HG02763 (cell line): ENCODE results near the gene TBXAS1.
A peak's percentile ranks its signal among the peaks of the same experiment; 100 is the strongest.

Experiments
- ATAC-seq: cut with Tn5 transposase; IDR thresholded peaks from one replicate; pipeline ENCODE4 v1.9.1; 2021; ENCODE audit warnings: mild to moderate bottlenecking, moderate library complexity; ENCODE audit not compliant: unreplicated experiment

TBXAS1 gene

DNA sequence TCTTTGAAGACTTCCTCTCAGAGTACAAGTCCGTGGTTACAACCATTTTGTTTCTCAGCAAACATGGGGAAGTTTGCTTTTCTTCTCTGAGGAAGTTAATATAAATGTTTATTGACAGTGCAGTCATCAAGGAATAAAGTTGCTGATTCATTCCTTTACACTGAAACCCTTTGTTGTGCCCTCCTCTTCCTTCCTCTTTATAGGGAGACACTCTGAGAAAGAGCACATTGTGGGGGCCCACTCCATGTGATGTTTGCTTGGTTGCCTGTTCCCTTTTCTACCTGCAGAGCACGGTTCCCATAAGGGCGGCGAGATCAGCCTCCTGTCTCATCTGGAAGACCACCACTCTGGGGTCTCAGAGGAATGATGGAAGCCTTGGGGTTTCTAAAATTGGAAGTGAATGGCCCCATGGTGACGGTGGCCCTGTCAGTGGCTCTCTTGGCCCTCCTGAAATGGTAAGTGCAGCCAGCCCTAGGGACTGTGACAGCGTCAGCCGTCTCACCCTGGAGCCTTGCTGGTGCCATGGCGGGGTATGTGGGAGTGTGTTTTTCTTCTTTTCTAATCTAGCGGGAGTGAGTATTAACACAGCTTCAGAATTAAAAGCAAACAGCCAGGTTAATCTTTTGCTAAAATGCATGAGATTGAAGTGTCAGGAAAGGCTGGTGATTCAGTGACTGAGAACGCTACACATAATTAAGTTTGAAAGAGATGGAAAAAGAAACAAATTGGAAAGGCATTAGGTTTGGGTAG lies at the start of gene TBXAS1:
TBXAS1 (plus strand) TSS at position 240 of the 750 bp plus-strand sequence; CDS start at position 367, 127 bp downstream.
- peak; percentile 49 for ATAC-seq

- no peak for ATAC-seq
Observed at GRCh38 chr7:139782932-139783331, 46.1 kb upstream of the TBXAS1 start.

DNA sequence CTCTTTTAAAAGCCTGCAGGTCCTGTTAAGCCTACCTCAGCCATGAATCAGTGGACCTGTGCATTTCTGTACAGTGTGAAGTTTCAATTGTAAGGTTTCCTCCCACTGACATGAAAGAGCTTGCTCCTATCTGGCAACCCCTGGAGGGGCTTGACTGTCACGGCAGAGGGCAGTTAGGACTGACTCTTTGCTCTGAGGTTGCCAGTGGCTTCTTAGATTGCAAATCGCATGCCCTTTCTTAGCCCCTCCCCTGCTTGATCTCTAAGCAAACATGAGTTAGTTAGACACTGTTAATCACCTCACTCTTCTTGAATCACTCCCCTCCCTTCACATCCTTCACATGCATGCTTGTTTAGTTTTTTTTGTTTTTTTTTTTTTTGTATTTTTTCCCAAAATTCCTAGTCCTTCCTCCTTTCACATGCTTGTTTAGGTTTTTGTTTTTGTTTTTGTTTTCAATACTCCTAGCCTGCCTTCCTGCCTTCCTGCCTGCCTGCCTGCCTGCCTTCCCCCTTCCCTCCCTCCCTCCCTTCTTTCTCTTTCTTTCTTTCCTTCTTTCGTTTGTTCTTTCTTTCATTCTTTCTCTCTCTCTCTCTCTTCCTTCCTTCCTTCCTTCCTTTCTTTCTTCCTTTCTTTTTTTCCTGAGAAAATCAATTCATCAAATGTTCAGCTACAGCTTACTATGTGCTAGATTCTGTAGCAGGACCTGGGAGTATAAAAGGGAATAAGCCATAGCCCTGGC lies 45.2 kb upstream of the TBXAS1 start:
- no peak for ATAC-seq

GRCh38 chr7:139784648-139785047 lies 44.4 kb upstream of the TBXAS1 start:
- ATAC-seq, result no peak

- ATAC-seq, result no peak
Observed at GRCh38 chr7:139791316-139791715, 37.7 kb upstream of the TBXAS1 start.

DNA sequence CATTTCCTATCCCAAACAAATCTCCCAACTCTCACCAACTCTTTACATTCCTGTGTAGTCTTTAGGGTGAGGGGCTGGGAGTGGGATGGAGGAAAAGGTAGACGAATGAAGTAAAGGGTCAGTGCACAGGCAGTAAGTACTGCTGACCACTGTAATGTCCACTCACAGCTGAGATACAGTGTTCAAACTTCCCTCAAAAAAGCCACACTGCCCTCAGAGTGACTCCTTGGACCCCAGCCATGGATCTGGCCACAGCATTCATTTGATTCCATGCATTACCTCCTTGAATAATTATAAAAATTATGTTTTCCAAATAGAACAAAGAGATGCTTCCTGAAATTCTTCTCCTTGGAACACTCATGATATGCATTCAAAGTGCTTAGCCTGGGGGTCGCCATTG lies 31.5 kb upstream of the TBXAS1 start:
- no peak for ATAC-seq

GRCh38 chr7:139798221-139798620 lies 30.8 kb upstream of the TBXAS1 start:
- peak; percentile 60 for ATAC-seq

GRCh38 chr7:139798892-139799291 lies 30.2 kb upstream of the TBXAS1 start:
- no peak for ATAC-seq

- no peak for ATAC-seq
Observed at GRCh38 chr7:139799586-139799985, 29.5 kb upstream of the TBXAS1 start.

DNA sequence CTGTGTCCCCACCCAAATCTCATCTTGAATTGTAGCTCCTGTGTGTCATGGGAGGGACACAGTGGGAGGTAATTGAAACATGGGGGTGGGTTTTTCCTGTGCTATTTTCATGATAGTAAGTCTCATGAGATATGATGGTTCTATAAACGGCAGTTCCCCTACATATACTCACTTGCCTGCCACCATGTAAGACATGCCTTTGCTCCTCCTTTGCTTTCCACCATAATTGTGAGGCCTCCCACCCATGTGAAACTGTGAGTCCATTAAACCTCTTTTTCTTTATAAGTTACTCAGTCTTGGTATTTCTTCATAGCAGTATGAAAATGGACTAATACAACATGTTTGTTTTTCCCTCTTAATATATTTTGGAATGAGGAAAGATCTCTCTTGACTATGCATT lies 24.5 kb upstream of the TBXAS1 start:
- no peak for ATAC-seq

DNA sequence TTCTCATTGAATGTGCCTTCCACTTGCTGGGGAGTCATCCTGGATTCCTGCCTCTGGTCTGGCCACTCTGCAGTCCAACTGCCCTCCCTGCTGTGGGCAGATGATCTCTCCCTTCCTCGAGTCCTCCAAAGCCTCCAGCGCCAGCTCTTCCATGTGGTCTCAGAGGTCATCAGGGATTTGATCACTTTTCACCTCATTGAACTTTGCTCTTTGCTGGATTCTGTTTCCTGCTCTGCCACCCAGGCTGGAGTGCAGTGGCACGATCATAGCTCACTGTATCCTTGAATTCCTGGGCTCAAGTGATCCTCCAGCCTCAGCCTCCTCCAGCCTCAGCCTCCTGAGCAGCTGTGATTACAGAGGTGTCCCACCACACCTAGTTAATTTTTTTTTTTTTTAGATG lies 22.1 kb upstream of the TBXAS1 start:
- ATAC-seq, result no peak

DNA sequence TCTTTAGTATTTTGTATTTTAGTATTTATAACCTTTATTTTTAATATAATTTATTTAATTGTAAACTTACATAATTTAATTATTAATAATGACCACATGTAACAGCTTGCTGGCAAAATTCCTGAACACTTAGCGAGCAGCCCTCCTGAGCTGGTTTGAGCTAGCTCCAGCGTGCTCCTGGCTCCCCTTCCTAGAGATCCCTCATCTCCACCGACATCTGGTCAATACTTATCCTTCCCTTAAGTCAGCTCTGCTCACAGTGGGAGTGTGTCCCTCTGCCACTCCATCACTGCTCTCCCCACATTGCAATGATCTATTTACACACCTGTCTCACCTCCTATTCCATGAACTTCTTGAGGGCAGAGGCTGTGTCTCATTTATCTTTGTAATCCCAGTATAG lies 20.6 kb upstream of the TBXAS1 start:
- no peak for ATAC-seq

GRCh38 chr7:139808846-139809442 lies 20.1 kb upstream of the TBXAS1 start:
- no peak for ATAC-seq

DNA sequence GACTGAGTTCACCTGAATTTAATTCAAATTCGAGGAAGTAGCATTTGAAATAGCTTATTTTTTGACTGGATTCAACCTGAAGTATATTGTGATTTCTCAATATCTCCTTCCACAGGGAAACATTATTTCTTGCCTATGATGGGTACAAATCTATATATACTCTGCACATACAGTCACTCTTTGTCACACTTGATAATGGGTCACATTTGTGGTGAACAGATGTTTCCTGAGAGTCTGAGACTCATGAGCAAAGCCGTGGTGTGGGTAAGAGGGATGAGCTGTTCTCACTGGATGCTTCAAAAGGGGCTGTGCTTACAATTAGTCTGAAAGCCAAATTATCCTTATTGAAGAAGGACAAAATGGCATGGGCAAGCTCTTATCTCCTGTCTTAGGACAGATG lies 18.0 kb upstream of the TBXAS1 start:
- no peak for ATAC-seq

GRCh38 chr7:139813151-139813550 lies 15.9 kb upstream of the TBXAS1 start:
- ATAC-seq, result no peak

GRCh38 chr7:139813689-139814088 lies 15.4 kb upstream of the TBXAS1 start:
- no peak for ATAC-seq

DNA sequence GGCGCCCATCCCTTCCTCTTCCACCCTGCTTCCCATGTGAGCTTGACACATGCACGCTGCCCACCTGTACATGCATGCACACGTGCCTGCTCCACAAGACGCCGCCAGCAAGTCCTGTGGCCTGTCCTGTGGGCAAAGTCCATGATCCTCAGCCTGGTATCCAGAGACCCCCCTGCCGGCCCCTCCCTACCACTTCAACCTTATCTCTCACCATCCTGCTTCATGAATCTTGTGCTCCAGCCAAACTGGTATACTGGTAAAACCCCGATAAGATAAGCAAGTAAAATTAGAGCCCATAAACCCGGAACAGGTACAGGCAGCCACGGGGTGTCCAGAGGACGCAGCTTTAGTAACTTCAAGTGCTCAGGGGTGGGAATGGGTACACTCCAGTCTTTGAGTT lies 11.8 kb upstream of the TBXAS1 start:
- no peak for ATAC-seq

- ATAC-seq, result no peak
Observed at GRCh38 chr7:139820089-139820488, 9.0 kb upstream of the TBXAS1 start.

- no peak for ATAC-seq
Observed at GRCh38 chr7:139821349-139822105, 7.5 kb upstream of the TBXAS1 start.

DNA sequence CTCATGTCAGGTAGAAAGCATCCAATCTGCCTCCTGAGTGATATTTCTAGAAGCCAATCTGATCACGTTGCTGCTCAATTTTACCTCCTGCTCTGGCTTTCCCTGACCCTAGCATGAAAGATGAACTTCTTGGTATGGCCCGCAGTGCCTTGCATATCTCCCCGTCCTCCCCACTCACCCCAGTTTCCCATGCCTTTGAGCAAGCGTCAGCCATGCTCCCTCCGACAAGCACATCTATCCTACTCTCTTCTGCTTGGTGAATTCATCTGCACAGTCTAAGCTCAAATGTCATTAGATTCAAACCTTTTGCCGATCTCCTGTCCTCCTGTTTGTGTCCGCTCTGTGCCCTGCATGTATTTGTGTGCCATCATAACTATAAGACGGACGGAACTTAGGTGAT lies 6.2 kb upstream of the TBXAS1 start:
- no peak for ATAC-seq

DNA sequence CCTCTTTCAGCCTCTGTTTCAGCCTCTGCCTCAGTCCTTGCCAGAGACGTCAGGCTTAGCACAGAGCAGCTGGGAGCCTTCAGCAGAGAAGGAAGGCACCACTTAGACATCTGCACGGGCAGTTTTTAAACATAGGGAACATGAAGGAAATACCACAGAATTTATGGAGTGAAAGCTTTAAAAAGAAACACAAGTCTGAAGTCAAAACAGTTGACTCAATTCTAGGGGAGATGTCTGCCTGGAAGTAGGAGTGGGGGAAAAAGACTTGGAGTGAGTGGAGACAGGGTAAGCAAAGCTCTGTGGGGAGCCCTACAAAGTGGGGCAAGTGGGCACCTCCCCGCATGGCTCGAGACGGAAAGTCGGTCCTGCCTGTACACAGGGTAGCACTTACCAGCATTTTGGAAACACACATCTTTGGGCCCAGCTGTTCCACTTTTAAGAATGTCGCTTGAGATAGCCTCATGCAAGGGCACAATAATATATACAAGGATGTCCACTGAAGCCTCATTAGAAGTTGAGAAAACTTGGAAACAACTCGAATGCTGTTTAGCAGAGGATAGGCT lies 5.0 kb upstream of the TBXAS1 start:
- ATAC-seq, result no peak
